GM21423 (cell line): ENCODE measurements around the gene MTRF1.
"Not testable (repeated sequence)": the region's sequence is repeated elsewhere in the genome, so short reads cannot be mapped to it uniquely, and the experiment has no call there.

Experiments used
- ATAC-seq: cut with Tn5 transposase; IDR thresholded peaks from one replicate; pipeline ENCODE4 v1.9.1; 2021; ENCODE audit warnings: mild to moderate bottlenecking, moderate library complexity; ENCODE audit not compliant: unreplicated experiment

MTRF1 gene

GRCh38 chr13:41182231-41182630, 81.1 kb downstream of the MTRF1 start:
- ATAC-seq: no peak

GRCh38 chr13:41179593-41180250, 83.7 kb downstream of the MTRF1 start:
- no peak for ATAC-seq

GRCh38 chr13:41178040-41178439, 85.3 kb downstream of the MTRF1 start:
- ATAC-seq: no peak

- ATAC-seq: no peak
Measured at GRCh38 chr13:41177616-41178015, 85.8 kb downstream of the MTRF1 start.

- not testable (repeated sequence) for ATAC-seq
Measured at GRCh38 chr13:41175576-41175975, 87.8 kb downstream of the MTRF1 start.
